ENCODE data around the gene SFMBT2. TPM values are rescaled to one million over a fixed set of nuclear protein-coding genes. Genes with fewer than 3 reads are reported as not detected.

Gene SFMBT2
- total RNA-seq, 1 donor from 2014 or later: 2.7 TPM

- Mint-ChIP-seq H3K4me1 (ENCODE audit: unreplicated experiment) (no peaks in the 10 kb centered on the region), H3K27me3 (ENCODE audit: unreplicated experiment) (no peaks in the 10 kb centered on the region), H3K9me3 (ENCODE audit: unreplicated experiment) (no peaks in the 10 kb centered on the region), H3K4me3 (ENCODE audit: unreplicated experiment) (no peak overlapping the region), H3K27ac (ENCODE audit: unreplicated experiment) (no peak overlapping the region), H3K36me3 (ENCODE audit: unreplicated experiment) (no peaks in the 10 kb centered on the region)
- DNase-seq (ENCODE audit: extremely low spot score, unreplicated experiment): no peak
- no peak for TF ChIP-seq CTCF (IDR thresholded peaks at IDR 0.05)
These were observed 112.3 kb downstream of the SFMBT2 start for GRCh38 chr10:7298495-7298894.

- Mint-ChIP-seq H3K4me1 (ENCODE audit: unreplicated experiment) (no peaks in the 10 kb centered on the region), H3K27me3 (ENCODE audit: unreplicated experiment) (no peaks in the 10 kb centered on the region), H3K9me3 (ENCODE audit: unreplicated experiment) (no peaks in the 10 kb centered on the region), H3K4me3 (ENCODE audit: unreplicated experiment) (no peak overlapping the region), H3K27ac (ENCODE audit: unreplicated experiment) (no peak overlapping the region), H3K36me3 (ENCODE audit: unreplicated experiment) (no peaks in the 10 kb centered on the region)
- DNase-seq (ENCODE audit: extremely low spot score, unreplicated experiment): no peak
- no peak for TF ChIP-seq CTCF (IDR thresholded peaks at IDR 0.05)
These were observed 113.7 kb downstream of the SFMBT2 start for GRCh38 chr10:7297094-7297493.

GRCh38 chr10:7296648-7297047 lies 114.2 kb downstream of the SFMBT2 start:
- Mint-ChIP-seq H3K36me3 (ENCODE audit: unreplicated experiment) (no peaks in the 10 kb centered on the region), H3K4me3 (ENCODE audit: unreplicated experiment) (no peak overlapping the region), H3K27ac (ENCODE audit: unreplicated experiment) (no peak overlapping the region), H3K27me3 (ENCODE audit: unreplicated experiment) (no peaks in the 10 kb centered on the region), H3K9me3 (ENCODE audit: unreplicated experiment) (no peaks in the 10 kb centered on the region), H3K4me1 (ENCODE audit: unreplicated experiment) (no peaks in the 10 kb centered on the region)
- DNase-seq (ENCODE audit: extremely low spot score, unreplicated experiment): no peak
- no peak for TF ChIP-seq CTCF (IDR thresholded peaks at IDR 0.05)

GRCh38 chr10:7296076-7296475 lies 114.8 kb downstream of the SFMBT2 start:
- Mint-ChIP-seq H3K4me3 (ENCODE audit: unreplicated experiment) (no peak overlapping the region), H3K9me3 (ENCODE audit: unreplicated experiment) (no peaks in the 10 kb centered on the region), H3K4me1 (ENCODE audit: unreplicated experiment) (no peaks in the 10 kb centered on the region), H3K36me3 (ENCODE audit: unreplicated experiment) (no peaks in the 10 kb centered on the region), H3K27me3 (ENCODE audit: unreplicated experiment) (no peaks in the 10 kb centered on the region), H3K27ac (ENCODE audit: unreplicated experiment) (no peak overlapping the region)
- no peak for TF ChIP-seq CTCF (IDR thresholded peaks at IDR 0.05)
- DNase-seq (ENCODE audit: extremely low spot score, unreplicated experiment): no peak

- Mint-ChIP-seq H3K36me3 (ENCODE audit: unreplicated experiment) (no peaks in the 10 kb centered on the region), H3K27ac (ENCODE audit: unreplicated experiment) (no peak overlapping the region), H3K4me3 (ENCODE audit: unreplicated experiment) (no peak overlapping the region), H3K9me3 (ENCODE audit: unreplicated experiment) (no peaks in the 10 kb centered on the region), H3K4me1 (ENCODE audit: unreplicated experiment) (no peaks in the 10 kb centered on the region), H3K27me3 (ENCODE audit: unreplicated experiment) (no peaks in the 10 kb centered on the region)
- DNase-seq (ENCODE audit: extremely low spot score, unreplicated experiment): no peak
- TF ChIP-seq CTCF (IDR thresholded peaks at IDR 0.05): no peak
These were observed 117.4 kb downstream of the SFMBT2 start for GRCh38 chr10:7293378-7293920.
